RWPE2 (cell line): Measurements from ENCODE around the gene GPR152.

Experiments used
- ATAC-seq: fragments of 200-7000 bp; cut with Tn5 transposase; 3 replicates; pipeline ENCODE4 v1.9.1; 2021; ENCODE audit warnings: low read depth
- DNase-seq: peaks from one replicate; pipeline ENCODE4 v3.0.0-alpha.2; 2020; ENCODE audit warnings: low spot score
- H3K27ac ChIP-seq: fragments of 450-650 bp; 2 replicates; pipeline ENCODE4 v1.5.1; 2017; ENCODE audit warnings: mild to moderate bottlenecking; ENCODE audit not compliant: poor library complexity, severe bottlenecking
- H3K27me3 ChIP-seq: fragments of 250-450 bp; sonication (Bioruptor Pico); 2 replicates; pipeline ENCODE4 v1.5.1; 2021; ENCODE audit warnings: mild to moderate bottlenecking, moderate library complexity; ENCODE audit not compliant: insufficient read depth, poor library complexity, severe bottlenecking
- H3K36me3 ChIP-seq: fragments of 250-450 bp; sonication (Bioruptor Pico); 2 replicates; pipeline ENCODE4 v1.5.1; 2020; ENCODE audit warnings: low read depth, mild to moderate bottlenecking, moderate library complexity
- H3K4me1 ChIP-seq: fragments of 250-450 bp; sonication (Bioruptor Pico); 2 replicates; pipeline ENCODE4 v1.5.1; 2021; ENCODE audit warnings: mild to moderate bottlenecking, moderate library complexity; ENCODE audit not compliant: insufficient read depth, poor library complexity, severe bottlenecking
- H3K4me3 ChIP-seq: fragments of 250-450 bp; sonication (Bioruptor Pico); 2 replicates; pipeline ENCODE4 v1.5.1; 2021; ENCODE audit warnings: mild to moderate bottlenecking, moderate library complexity; ENCODE audit not compliant: severe bottlenecking
- H3K9me3 ChIP-seq: fragments of 250-450 bp; sonication (Bioruptor Pico); 2 replicates; pipeline ENCODE4 v1.5.1; 2021; ENCODE audit warnings: mild to moderate bottlenecking, moderate library complexity; ENCODE audit not compliant: severe bottlenecking
- TF ChIP-seq, protein P1 (sequence below): fragments of 450-650 bp; IDR thresholded peaks from one replicate; pipeline ENCODE4 v1.5.1; 2017; ENCODE audit warnings: mild to moderate bottlenecking, moderate library complexity; ENCODE audit not compliant: poor library complexity, severe bottlenecking

Gene GPR152

DNA sequence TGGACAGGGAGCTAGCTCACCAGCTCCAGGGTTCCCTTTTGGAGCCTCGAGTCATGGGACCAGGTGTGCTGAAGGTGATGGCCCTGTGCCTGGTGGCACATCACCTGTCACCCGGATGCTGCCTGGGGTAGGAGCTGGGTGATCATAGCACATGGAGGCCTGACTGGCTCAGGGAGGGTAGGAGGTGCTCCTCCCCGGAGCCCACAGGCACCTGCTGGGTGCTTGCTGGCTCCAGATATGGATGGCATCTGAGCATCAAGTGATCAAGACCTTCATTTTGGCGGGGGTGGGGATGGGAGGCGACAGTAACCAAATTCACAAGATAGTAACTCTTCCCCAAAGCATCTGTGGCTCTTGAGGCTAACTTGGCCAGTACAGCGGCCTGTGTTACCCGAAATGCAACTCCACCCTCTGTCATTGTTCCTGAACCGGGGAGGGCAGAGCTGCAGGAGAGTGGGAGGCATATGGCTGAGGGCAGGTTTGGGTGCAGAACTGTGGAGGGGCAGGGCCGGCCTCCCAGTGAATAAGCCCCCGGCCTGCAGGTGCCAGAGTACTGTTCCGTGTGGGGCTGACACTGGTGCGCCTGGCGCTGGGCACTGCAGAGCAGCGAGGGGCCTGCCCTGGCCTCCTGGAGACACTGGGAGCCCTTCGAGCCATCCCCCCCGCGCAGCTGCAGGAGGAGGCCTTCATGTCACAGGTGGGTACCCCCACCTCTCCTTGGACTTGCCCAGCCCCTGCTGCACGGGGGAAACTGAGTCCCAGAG, 43.9 kb downstream of the GPR152 start:
- Histone ChIP-seq H3K27me3 (no peaks in the 10 kb centered on the region), H3K4me1 (no peaks in the 10 kb centered on the region), H3K36me3 (no peaks in the 10 kb centered on the region), H3K9me3 (no peaks in the 10 kb centered on the region), H3K4me3 (no peak overlapping the region), H3K27ac (no peak overlapping the region)
- ATAC-seq (no peak), DNase-seq (no peak)
- TF ChIP-seq, protein P1, sequence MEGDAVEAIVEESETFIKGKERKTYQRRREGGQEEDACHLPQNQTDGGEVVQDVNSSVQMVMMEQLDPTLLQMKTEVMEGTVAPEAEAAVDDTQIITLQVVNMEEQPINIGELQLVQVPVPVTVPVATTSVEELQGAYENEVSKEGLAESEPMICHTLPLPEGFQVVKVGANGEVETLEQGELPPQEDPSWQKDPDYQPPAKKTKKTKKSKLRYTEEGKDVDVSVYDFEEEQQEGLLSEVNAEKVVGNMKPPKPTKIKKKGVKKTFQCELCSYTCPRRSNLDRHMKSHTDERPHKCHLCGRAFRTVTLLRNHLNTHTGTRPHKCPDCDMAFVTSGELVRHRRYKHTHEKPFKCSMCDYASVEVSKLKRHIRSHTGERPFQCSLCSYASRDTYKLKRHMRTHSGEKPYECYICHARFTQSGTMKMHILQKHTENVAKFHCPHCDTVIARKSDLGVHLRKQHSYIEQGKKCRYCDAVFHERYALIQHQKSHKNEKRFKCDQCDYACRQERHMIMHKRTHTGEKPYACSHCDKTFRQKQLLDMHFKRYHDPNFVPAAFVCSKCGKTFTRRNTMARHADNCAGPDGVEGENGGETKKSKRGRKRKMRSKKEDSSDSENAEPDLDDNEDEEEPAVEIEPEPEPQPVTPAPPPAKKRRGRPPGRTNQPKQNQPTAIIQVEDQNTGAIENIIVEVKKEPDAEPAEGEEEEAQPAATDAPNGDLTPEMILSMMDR = no peak

DNA sequence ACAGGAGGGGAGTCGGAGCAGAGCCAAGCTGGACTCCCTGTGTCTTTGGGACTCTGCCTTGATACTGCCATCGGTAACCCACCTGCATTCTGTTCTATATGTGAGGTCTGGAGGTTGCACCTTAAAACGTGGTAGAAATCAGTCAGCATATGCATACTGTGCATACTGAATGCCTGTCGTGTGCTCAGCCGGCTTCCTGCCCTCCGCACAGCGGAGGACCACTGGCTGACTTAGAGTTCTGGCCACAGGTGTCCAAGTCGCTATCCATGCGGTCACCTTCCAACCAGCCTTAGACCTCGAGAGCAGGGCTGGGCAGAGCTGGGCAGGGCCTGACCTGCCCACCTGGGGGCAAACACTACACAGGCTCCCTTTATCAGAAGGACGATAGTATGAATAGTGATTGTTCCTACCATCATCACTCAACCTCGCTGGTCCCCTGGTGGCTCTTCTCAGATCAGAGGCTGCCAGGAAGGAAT, 44.8 kb downstream of the GPR152 start:
- DNase-seq = no peak
- TF ChIP-seq, protein P1 = no peak
- H3K27ac ChIP-seq = no peak overlapping the region
- H3K4me1 ChIP-seq = no peaks in the 10 kb centered on the region
- no peak overlapping the region for H3K4me3 ChIP-seq
- no peaks in the 10 kb centered on the region for H3K36me3 ChIP-seq
- no peaks in the 10 kb centered on the region for H3K27me3 ChIP-seq
- no peaks in the 10 kb centered on the region for H3K9me3 ChIP-seq
- ATAC-seq = no peak

DNA sequence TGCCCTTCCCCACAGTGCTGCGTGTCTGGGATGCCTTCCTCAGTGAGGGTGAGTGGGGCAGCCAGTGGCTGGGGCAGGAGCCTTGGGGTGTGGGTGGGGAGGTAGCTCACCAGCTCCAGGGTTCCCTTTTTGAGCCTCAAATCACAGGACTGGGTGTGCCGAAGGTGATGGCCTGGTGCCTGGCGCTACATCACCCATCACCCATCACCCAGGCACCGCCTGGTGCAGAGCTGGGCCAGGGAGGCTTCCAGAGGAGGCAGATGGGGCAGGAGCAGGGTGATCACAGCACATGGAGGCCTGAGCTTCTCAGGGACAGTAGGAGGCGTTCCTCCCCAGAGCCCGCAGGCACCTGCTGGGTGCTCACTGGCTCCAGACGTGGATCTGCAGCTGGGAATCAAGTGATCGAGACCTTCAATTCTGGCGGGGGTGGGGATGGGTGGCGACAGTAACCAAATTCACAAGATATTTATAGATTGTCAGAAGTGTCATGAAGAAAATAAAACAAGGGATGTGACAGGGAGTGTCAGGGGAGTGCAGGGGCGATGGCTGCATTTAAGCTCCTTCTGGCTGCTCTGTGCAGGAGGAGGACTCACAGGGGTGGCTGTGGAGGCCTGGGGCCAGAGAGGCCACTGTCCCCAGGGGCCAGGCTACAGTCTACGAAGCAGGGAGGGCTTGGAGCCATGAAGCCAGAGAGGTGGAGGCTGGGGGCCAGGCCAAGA, 45.4 kb downstream of the GPR152 start:
- 0 out of 3 replicates have a peak, but pooled peaks have one; percentile 20 for ATAC-seq

DNA sequence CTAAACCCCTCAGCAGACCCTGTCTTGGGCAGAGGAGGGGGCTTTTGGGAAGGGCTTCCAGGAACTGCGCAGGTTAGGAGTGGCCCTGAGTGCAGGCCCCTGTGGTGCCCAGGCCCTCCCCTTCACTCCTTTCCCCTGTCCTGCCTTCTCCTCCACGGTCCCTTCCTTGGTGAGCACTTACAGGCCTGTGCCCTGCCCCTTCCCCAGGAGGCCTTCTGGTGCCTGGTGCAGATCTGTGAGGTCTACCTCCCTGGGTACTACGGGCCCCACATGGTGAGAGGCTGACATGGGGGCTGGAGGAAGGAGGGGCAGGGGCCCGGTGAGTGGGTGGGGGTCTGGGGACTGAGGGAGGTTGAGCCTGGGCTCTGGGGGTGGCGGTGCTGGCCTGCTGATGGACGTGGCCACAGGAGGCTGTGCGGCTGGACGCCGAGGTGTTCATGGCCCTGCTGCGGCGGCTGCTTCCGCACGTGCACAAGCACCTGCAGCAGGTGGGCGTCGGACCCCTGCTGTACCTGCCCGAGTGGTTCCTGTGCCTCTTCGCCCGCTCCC, 46.0 kb downstream of the GPR152 start:
- Histone ChIP-seq H3K27me3 (no peaks in the 10 kb centered on the region), H3K9me3 (no peaks in the 10 kb centered on the region), H3K4me1 (no peaks in the 10 kb centered on the region), H3K36me3 (no peaks in the 10 kb centered on the region), H3K4me3 (no peak overlapping the region), H3K27ac (no peak overlapping the region)
- DNase-seq = no peak
- no peak for ATAC-seq
- TF ChIP-seq, protein P1 = no peak

More for the DNA sequence above, 45.4 kb downstream of the GPR152 start:
- H3K27me3 ChIP-seq = no peaks in the 10 kb centered on the region
- H3K36me3 ChIP-seq = no peaks in the 10 kb centered on the region
- no peak overlapping the region for H3K27ac ChIP-seq
- TF ChIP-seq, protein P1 = no peak
- H3K9me3 ChIP-seq = no peaks in the 10 kb centered on the region
- no peaks in the 10 kb centered on the region for H3K4me1 ChIP-seq
- no peak overlapping the region for H3K4me3 ChIP-seq
- DNase-seq = no peak
